Activated T-helper 1 cell treated with anti-CD3 and anti-CD28 coated beads, Interleukin-12 subunit alpha, Interleukin-12 subunit beta, Interleukin-2, Interleukin-4 antibody, amounts not matched to agents 30 ng/mL and 10 ng/mL and 1 ng/mL, durations not matched to agents 14 hours and 24 hours and 36 hours (primary cell): Measurements from ENCODE around the gene CAMK1. TPM values are rescaled to one million over a fixed set of nuclear protein-coding genes. Genes with fewer than 3 reads are reported as not detected.
A peak's percentile ranks its signal among the peaks of the same experiment; 100 is the strongest.

Source experiments
- DNase-seq: peaks from one replicate; pipeline ENCODE4 v3.0.0; 2021; ENCODE audit warnings: low spot score
- H3K27ac Mint-ChIP-seq: one replicate; pipeline ENCODE4 v1.8.0; 2021; ENCODE audit warnings: mild to moderate bottlenecking, mixed read lengths
- H3K27me3 Mint-ChIP-seq: one replicate; pipeline ENCODE4 v1.8.0; 2022; ENCODE audit warnings: mild to moderate bottlenecking, moderate library complexity, mixed read lengths; ENCODE audit not compliant: insufficient read depth
- H3K36me3 Mint-ChIP-seq: one replicate; pipeline ENCODE4 v1.8.0; 2021; ENCODE audit warnings: low read depth, mixed read lengths
- H3K4me1 Mint-ChIP-seq: one replicate; pipeline ENCODE4 v1.8.0; 2021; ENCODE audit warnings: low read depth, mixed read lengths
- H3K4me3 Mint-ChIP-seq: one replicate; pipeline ENCODE4 v1.8.0; 2021; ENCODE audit warnings: mild to moderate bottlenecking, moderate library complexity, mixed read lengths
- H3K9me3 Mint-ChIP-seq: one replicate; pipeline ENCODE4 v1.8.0; 2021; ENCODE audit warnings: mixed read lengths
- intact Hi-C: fragments of 100-400 bp; cut with micrococcal nuclease; formaldehyde crosslinking; loops from one replicate; pipeline ENCODE4 v1.15.1; 2024
- total RNA-seq: library from RNA; stranded (reverse); gene quantifications from 2 replicates; pipeline ENCODE4 v1.2.3, GENCODE V29; 2022

CAMK1 gene
- total RNA-seq, 1 donor from 2014 or later, result 55.0 TPM

DNA sequence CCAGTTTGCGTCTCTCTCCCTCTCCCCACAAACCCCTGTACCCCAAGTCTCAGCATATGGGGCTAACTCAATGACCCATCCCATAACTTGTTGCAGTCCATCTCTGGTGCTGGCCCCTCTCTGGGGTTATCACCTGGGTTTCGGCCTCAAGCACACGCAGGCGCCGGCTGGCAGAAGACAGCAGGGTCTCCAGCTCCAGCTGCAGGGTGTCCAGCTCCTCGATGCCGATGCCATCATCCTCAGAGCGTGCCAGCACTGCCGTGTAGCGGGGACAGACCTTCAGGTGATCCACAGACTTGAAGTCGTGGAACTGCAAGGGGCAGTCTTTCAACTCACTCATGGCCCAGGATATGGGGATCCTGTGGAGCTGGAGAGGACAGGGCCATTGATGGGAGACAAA lies 21.4 kb upstream of the CAMK1 start:
- no peak for DNase-seq
- peaks cover 62% of the 10 kb centered on the region for H3K4me1 Mint-ChIP-seq
- H3K4me3 Mint-ChIP-seq, result peak overlapping the region; percentile 99
- peaks cover 54% of the 10 kb centered on the region for H3K36me3 Mint-ChIP-seq
- H3K9me3 Mint-ChIP-seq, result no peaks in the 10 kb centered on the region
- peak overlapping the region; percentile 100 for H3K27ac Mint-ChIP-seq
- H3K27me3 Mint-ChIP-seq, result no peaks in the 10 kb centered on the region
- intact Hi-C loops, result loop anchor here (5.0 kb wide), 2 partner anchors 161 to 829 kb away; partner anchors contain the start of genes PRRT3 and RAD18

DNA sequence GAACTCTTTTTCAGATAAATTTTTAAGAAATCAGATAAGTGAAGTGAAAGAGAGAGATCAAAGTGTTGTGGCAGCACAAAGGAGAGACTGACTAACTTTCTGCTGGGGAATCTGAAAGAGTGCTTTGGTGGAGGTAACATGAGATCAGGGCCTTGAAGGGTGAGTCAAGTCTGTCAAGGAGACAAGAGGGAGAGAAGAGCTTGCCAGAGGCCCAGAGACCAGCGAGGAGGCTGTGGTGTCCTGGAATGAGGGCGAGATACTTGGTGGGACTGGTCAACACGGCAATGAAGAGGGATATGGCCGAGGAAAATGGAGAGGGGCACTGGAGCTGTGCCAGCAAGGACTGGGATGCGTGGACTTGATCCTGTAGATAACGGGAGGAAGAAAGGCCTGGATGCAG lies 18.0 kb upstream of the CAMK1 start:
- H3K27me3 Mint-ChIP-seq, result no peaks in the 10 kb centered on the region
- H3K4me3 Mint-ChIP-seq, result peak overlapping the region; percentile 12
- intact Hi-C loops, result loop anchor here (1.0 to 2.0 kb wide), 2 partner anchors 9 to 19 kb away; partner anchors contain the start of gene CAMK1
- H3K36me3 Mint-ChIP-seq, result peaks cover 52% of the 10 kb centered on the region
- peaks cover 46% of the 10 kb centered on the region for H3K4me1 Mint-ChIP-seq
- H3K9me3 Mint-ChIP-seq, result no peaks in the 10 kb centered on the region
- no peak for DNase-seq
- H3K27ac Mint-ChIP-seq, result peak overlapping the region; percentile 94

GRCh38 chr3:9786825-9787669 lies 17.3 kb upstream of the CAMK1 start:
- Mint-ChIP-seq H3K27me3 (no peaks in the 10 kb centered on the region), H3K9me3 (no peaks in the 10 kb centered on the region), H3K36me3 (peaks cover 55% of the 10 kb centered on the region), H3K4me3 (no peak overlapping the region), H3K27ac (peak overlapping the region; percentile 94), H3K4me1 (peaks cover 46% of the 10 kb centered on the region)
- intact Hi-C loops, result loop anchor here (1.0 to 2.0 kb wide), 2 partner anchors 9 to 18 kb away; partner anchors contain the start of gene CAMK1
- DNase-seq, result no peak

DNA sequence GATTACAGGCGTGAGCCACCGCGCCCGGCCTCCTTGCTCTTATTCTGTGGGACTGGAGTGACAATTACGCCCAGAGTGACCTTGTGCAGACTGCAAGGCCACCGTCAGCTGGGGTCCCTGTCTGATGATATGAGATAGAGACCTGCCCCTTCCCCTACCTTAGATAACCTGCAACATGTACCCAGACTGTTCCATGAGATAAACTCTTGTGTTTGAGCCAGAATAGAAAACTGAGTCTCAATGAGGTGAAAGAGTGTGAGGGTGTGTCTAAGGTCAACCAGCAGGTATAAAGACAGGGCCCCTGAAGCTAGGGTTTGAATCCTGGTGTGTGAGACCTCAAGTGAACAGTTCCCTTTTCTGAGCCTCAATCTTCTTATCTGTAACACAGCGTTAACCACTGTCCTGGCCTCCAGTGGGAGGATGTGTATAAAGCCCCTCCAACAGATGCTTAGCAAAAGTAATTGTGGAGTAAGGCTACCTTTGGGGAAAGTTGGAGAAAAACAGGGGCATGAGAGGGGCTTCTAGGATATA lies 16.5 kb upstream of the CAMK1 start:
- Mint-ChIP-seq H3K36me3 (peaks cover 53% of the 10 kb centered on the region), H3K27me3 (no peaks in the 10 kb centered on the region), H3K9me3 (no peaks in the 10 kb centered on the region), H3K27ac (peak overlapping the region; percentile 46), H3K4me1 (peaks cover 41% of the 10 kb centered on the region), H3K4me3 (no peak overlapping the region)
- intact Hi-C loops, result loop anchor here (2.0 kb wide), 1 partner anchor 17 kb away; the partner anchor contains the start of gene CAMK1
- DNase-seq, result no peak

- Mint-ChIP-seq H3K27ac (no peak overlapping the region), H3K4me1 (peaks cover 41% of the 10 kb centered on the region), H3K27me3 (no peaks in the 10 kb centered on the region), H3K4me3 (no peak overlapping the region), H3K36me3 (peaks cover 54% of the 10 kb centered on the region), H3K9me3 (no peaks in the 10 kb centered on the region)
- DNase-seq, result no peak
- intact Hi-C loops, result loop anchor here (2.0 kb wide), 1 partner anchor 17 kb away; the partner anchor contains the start of gene CAMK1
Observed at GRCh38 chr3:9785602-9786001, 15.9 kb upstream of the CAMK1 start.

DNA sequence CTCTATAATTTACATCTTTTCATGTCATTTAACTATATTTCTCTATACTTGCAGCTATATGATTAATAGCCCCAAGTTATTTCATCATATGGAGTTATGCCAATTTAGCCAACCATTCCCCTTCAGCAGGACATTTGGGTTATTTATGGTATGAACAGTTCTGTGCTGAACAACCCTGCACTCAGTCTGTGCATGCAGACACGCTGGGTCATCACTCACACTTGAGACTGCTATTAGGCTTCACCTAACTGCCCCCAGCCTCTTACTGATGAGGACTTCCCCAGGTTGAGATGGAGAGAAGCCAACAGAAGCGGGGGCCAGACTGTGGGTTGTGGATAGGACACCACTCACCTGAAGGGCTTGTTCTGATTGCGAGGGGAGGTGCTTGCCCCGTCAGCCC lies 15.2 kb upstream of the CAMK1 start:
- peak overlapping the region; percentile 48 for H3K27ac Mint-ChIP-seq
- H3K4me3 Mint-ChIP-seq, result no peak overlapping the region
- peaks cover 41% of the 10 kb centered on the region for H3K4me1 Mint-ChIP-seq
- peaks cover 54% of the 10 kb centered on the region for H3K36me3 Mint-ChIP-seq
- H3K9me3 Mint-ChIP-seq, result no peaks in the 10 kb centered on the region
- intact Hi-C loops, result no loop called here
- no peak for DNase-seq
- H3K27me3 Mint-ChIP-seq, result no peaks in the 10 kb centered on the region

DNA sequence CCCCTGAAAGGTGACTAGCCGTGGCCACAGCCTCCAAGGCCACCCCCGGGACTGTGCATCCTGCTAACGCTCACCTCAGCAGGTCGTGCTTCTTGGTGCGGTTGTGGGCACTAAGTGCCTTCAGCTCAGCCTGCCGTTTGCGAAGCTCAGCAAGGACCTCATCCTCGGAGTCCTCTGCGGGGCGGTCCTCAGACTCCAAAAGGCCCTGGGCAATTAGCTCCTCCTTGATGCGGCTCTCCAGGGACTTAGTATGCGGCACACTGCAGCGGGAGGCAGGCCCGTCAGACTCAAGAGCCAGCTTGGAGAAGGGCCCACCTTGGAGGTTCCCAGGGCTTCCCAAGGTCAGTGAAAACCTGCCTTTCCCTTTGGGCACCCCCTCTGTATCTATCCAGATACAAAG lies 14.2 kb upstream of the CAMK1 start:
- no peak overlapping the region for H3K27ac Mint-ChIP-seq
- H3K9me3 Mint-ChIP-seq, result no peaks in the 10 kb centered on the region
- H3K27me3 Mint-ChIP-seq, result no peaks in the 10 kb centered on the region
- peaks cover 49% of the 10 kb centered on the region for H3K4me1 Mint-ChIP-seq
- intact Hi-C loops, result no loop called here
- H3K4me3 Mint-ChIP-seq, result no peak overlapping the region
- no peak for DNase-seq
- peaks cover 51% of the 10 kb centered on the region for H3K36me3 Mint-ChIP-seq

GRCh38 chr3:9782770-9783169 lies 13.0 kb upstream of the CAMK1 start:
- intact Hi-C loops, result no loop called here
- H3K27me3 Mint-ChIP-seq, result no peaks in the 10 kb centered on the region
- H3K36me3 Mint-ChIP-seq, result peaks cover 48% of the 10 kb centered on the region
- peaks cover under 1% of the 10 kb centered on the region for H3K9me3 Mint-ChIP-seq
- DNase-seq, result no peak
- H3K4me1 Mint-ChIP-seq, result peaks cover 58% of the 10 kb centered on the region
- no peak overlapping the region for H3K4me3 Mint-ChIP-seq
- no peak overlapping the region for H3K27ac Mint-ChIP-seq

- H3K27ac Mint-ChIP-seq, result peak overlapping the region; percentile 49
- no peak overlapping the region for H3K4me3 Mint-ChIP-seq
- H3K4me1 Mint-ChIP-seq, result peaks cover 58% of the 10 kb centered on the region
- intact Hi-C loops, result no loop called here
- no peak for DNase-seq
- H3K36me3 Mint-ChIP-seq, result peaks cover 43% of the 10 kb centered on the region
- H3K9me3 Mint-ChIP-seq, result peaks cover 3% of the 10 kb centered on the region
- no peaks in the 10 kb centered on the region for H3K27me3 Mint-ChIP-seq
Observed at GRCh38 chr3:9781978-9782603, 12.3 kb upstream of the CAMK1 start.

GRCh38 chr3:9781551-9781950 lies 11.8 kb upstream of the CAMK1 start:
- H3K4me1 Mint-ChIP-seq, result peaks cover 59% of the 10 kb centered on the region
- no peak for DNase-seq
- H3K9me3 Mint-ChIP-seq, result peaks cover 3% of the 10 kb centered on the region
- H3K27me3 Mint-ChIP-seq, result no peaks in the 10 kb centered on the region
- intact Hi-C loops, result no loop called here
- peak overlapping the region; percentile 70 for H3K27ac Mint-ChIP-seq
- peaks cover 39% of the 10 kb centered on the region for H3K36me3 Mint-ChIP-seq
- H3K4me3 Mint-ChIP-seq, result no peak overlapping the region

DNA sequence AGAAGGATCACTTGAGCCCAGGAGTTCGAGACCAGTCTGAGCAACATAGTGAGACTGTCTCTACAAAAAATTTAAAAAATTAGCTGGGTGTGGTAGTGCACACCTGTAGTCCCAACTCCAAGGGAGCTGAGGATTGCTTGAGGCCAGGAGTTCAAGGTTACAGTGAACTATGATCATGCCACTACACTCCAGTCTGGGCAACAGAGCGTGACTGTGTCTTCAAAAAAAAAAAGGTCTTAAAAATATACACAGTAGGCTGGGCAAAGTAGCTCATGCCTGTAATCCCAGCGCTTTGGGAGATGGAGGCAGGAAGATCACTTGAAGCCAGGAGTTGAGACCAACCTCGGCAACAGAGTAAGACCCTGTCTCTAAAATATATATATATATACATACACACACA lies 11.2 kb upstream of the CAMK1 start:
- no peak overlapping the region for H3K4me3 Mint-ChIP-seq
- H3K9me3 Mint-ChIP-seq, result peaks cover 3% of the 10 kb centered on the region
- intact Hi-C loops, result no loop called here
- peaks cover 34% of the 10 kb centered on the region for H3K36me3 Mint-ChIP-seq
- H3K27me3 Mint-ChIP-seq, result no peaks in the 10 kb centered on the region
- H3K27ac Mint-ChIP-seq, result peak overlapping the region; percentile 90
- H3K4me1 Mint-ChIP-seq, result peaks cover 56% of the 10 kb centered on the region
- DNase-seq, result no peak

DNA sequence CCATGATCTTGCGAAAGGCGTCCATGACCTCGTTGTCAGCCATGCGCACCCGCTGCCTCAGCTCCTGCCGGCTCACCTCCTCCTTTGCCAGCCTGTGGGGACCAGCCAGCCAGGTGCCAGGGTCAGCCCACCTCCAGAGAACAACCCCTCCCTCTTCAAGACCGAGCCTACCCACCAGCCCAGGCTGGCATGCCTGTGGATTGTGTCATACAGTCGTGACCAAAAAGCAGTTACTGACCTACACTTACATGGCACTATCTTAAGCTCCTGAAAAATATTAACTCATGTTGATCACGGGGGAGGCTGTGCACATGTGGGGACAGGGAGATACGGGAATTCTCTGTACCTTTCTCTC lies 10.7 kb upstream of the CAMK1 start:
- Mint-ChIP-seq H3K4me1 (peaks cover 53% of the 10 kb centered on the region), H3K36me3 (peaks cover 32% of the 10 kb centered on the region), H3K9me3 (peaks cover 3% of the 10 kb centered on the region), H3K27me3 (no peaks in the 10 kb centered on the region), H3K4me3 (no peak overlapping the region), H3K27ac (peak overlapping the region; percentile 90)
- intact Hi-C loops, result no loop called here
- no peak for DNase-seq
